ENCODE results near the gene SMOC1. TPM values are rescaled to one million over a fixed set of nuclear protein-coding genes. Genes with fewer than 3 reads are reported as not detected.
A peak's percentile ranks its signal among the peaks of the same experiment; 100 is the strongest.

The SMOC1 gene
- total RNA-seq, 1 experiment from 2014 or later = not detected

DNA sequence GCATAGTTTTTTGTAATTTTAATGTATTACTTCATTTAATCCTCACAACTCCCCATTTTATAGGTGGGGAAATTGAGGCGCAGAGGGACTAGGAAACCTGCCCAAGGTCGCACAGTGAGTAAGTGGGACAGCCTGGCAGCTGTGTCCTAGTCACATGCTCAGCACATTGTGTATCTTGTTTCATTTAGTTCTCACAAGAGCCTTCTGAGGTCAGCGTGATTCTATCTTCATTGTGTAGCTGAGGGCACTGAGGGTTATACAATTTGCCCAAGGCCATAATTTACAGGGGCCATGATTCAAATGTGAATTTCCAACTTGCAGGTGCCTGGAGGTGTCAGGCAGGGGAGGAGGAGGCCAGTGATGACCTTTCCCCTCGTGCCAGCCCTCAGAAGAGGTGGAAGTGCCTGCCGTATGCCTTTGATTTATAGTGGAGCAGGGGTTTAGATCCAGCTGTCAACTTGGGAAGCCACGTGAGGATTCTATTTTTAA is 30.3 kb upstream of the SMOC1 start:
- Histone ChIP-seq H3K4me1 (replicated peaks; ENCODE audit: insufficient read depth) (no peaks in the 10 kb centered on the region), H4K20me1 (ENCODE audit: insufficient read depth) (no peaks in the 10 kb centered on the region), H2AFZ (no peak overlapping the region), H3K4me2 (no peak overlapping the region), H3K9me3 (ENCODE audit: insufficient read depth, low read depth) (no peaks in the 10 kb centered on the region), H3K9me2 (ENCODE audit: insufficient read depth) (no peaks in the 10 kb centered on the region), H3K27me3 (ENCODE audit: insufficient read depth, low read depth) (0 out of 2 replicates have a peak, but pooled peaks cover 1% of the 10 kb centered on the region), H3K27ac (no peak overlapping the region), H3K79me2 (ENCODE audit: low read depth) (no peaks in the 10 kb centered on the region), H3K4me3 (no peak overlapping the region), H3F3A (ENCODE audit: insufficient read depth, low read depth) (no peaks in the 10 kb centered on the region), H3K36me3 (ENCODE audit: low read depth) (no peaks in the 10 kb centered on the region)
- intact Hi-C loops (cut with micrococcal nuclease; ENCODE audit: unreplicated experiment) = no loop called here
- POLR2A ChIA-PET (ENCODE audit: unreplicated experiment) = no interaction called here
- CTCF ChIA-PET = no interaction called here
- BruUV-seq (replicated peaks) = no TSS peak
- no peak for TF ChIP-seq EZH2 (IDR thresholded peaks at IDR 0.05; ENCODE audit: low read depth)
- TF ChIP-seq, protein P1, sequence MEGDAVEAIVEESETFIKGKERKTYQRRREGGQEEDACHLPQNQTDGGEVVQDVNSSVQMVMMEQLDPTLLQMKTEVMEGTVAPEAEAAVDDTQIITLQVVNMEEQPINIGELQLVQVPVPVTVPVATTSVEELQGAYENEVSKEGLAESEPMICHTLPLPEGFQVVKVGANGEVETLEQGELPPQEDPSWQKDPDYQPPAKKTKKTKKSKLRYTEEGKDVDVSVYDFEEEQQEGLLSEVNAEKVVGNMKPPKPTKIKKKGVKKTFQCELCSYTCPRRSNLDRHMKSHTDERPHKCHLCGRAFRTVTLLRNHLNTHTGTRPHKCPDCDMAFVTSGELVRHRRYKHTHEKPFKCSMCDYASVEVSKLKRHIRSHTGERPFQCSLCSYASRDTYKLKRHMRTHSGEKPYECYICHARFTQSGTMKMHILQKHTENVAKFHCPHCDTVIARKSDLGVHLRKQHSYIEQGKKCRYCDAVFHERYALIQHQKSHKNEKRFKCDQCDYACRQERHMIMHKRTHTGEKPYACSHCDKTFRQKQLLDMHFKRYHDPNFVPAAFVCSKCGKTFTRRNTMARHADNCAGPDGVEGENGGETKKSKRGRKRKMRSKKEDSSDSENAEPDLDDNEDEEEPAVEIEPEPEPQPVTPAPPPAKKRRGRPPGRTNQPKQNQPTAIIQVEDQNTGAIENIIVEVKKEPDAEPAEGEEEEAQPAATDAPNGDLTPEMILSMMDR (conservative IDR thresholded peaks at IDR 0.05) = no peak
- DNase-seq = peak in 1 of 2 experiments; percentile 47

DNA sequence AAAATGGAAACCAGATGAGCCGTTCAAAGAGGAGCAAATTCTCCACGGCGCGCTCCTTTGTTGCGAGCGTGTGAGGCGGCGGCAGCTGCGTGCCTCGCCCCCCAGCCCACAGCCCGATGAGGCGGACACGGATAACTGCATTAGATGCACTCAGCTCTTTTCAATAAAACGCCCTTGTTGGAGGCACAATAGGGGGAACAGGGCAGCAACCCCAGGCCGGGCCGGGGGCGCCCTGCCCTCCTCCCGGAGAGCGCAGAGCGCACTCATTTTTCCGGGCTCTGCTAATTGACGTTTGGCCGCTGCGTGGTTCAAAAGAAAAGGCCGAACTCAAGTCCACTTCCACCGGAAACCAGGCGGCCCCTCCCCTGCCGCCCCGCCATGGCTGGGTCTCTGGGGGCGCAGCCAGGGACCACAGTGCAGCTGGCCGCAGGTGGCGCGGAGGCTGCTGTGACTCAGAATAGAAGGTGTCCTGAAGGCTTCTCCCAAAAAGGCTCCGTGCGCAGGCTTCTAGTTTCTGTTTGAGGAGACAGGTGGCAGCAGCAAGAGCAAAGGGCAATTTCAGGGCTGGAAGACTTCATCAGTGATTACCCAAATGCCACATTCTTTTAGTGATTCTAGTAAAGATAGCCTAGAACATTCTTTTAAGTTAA is 29.0 kb upstream of the SMOC1 start:
- no peaks in the 10 kb centered on the region for H3F3A ChIP-seq (ENCODE audit: insufficient read depth, low read depth)
- BruUV-seq (replicated peaks) = no TSS peak
- H3K9me3 ChIP-seq (ENCODE audit: insufficient read depth, low read depth) = no peaks in the 10 kb centered on the region
- TF ChIP-seq, protein P1 (conservative IDR thresholded peaks at IDR 0.05) = no peak
- no peak for TF ChIP-seq EZH2 (IDR thresholded peaks at IDR 0.05; ENCODE audit: low read depth)
- no peak overlapping the region for H3K4me2 ChIP-seq
- H3K27ac ChIP-seq = no peak overlapping the region
- ChIA-PET CTCF (no interaction called here), POLR2A (ENCODE audit: unreplicated experiment) (no interaction called here)
- H3K36me3 ChIP-seq (ENCODE audit: low read depth) = no peaks in the 10 kb centered on the region
- no peaks in the 10 kb centered on the region for H3K4me1 ChIP-seq (replicated peaks; ENCODE audit: insufficient read depth)
- peaks cover 14% of the 10 kb centered on the region; the same call in 1 of the 2 replicates for H3K27me3 ChIP-seq (ENCODE audit: insufficient read depth, low read depth)
- intact Hi-C loops (cut with micrococcal nuclease; ENCODE audit: unreplicated experiment) = no loop called here
- no peak overlapping the region for H3K4me3 ChIP-seq
- no peak overlapping the region for H2AFZ ChIP-seq
- H3K79me2 ChIP-seq (ENCODE audit: low read depth) = no peaks in the 10 kb centered on the region
- DNase-seq = no peak
- no peaks in the 10 kb centered on the region for H4K20me1 ChIP-seq (ENCODE audit: insufficient read depth)
- H3K9me2 ChIP-seq (ENCODE audit: insufficient read depth) = no peaks in the 10 kb centered on the region

- Histone ChIP-seq H3K4me2 (no peak overlapping the region), H3K36me3 (ENCODE audit: low read depth) (no peaks in the 10 kb centered on the region), H3K9me3 (ENCODE audit: insufficient read depth, low read depth) (no peaks in the 10 kb centered on the region), H4K20me1 (ENCODE audit: insufficient read depth) (no peaks in the 10 kb centered on the region), H3K27me3 (ENCODE audit: insufficient read depth, low read depth) (peaks cover 17% of the 10 kb centered on the region), H3K79me2 (ENCODE audit: low read depth) (no peaks in the 10 kb centered on the region), H3F3A (ENCODE audit: insufficient read depth, low read depth) (no peaks in the 10 kb centered on the region), H3K27ac (no peak overlapping the region), H3K9me2 (ENCODE audit: insufficient read depth) (no peaks in the 10 kb centered on the region), H3K4me1 (replicated peaks; ENCODE audit: insufficient read depth) (no peaks in the 10 kb centered on the region; the same call in 1 of the 2 replicates), H3K4me3 (no peak overlapping the region), H2AFZ (no peak overlapping the region)
- TF ChIP-seq EZH2 (IDR thresholded peaks at IDR 0.05; ENCODE audit: low read depth) = no peak
- TF ChIP-seq, protein P1 (conservative IDR thresholded peaks at IDR 0.05) = no peak
- intact Hi-C loops (cut with micrococcal nuclease; ENCODE audit: unreplicated experiment) = no loop called here
- CTCF ChIA-PET = no interaction called here
- POLR2A ChIA-PET (ENCODE audit: unreplicated experiment) = no interaction called here
- DNase-seq = no peak
- no TSS peak for BruUV-seq (replicated peaks)
Observed at GRCh38 chr14:69850736-69851112, 28.5 kb upstream of the SMOC1 start.
